Skeletal muscle satellite cell (primary cell): ENCODE results near the gene DOLPP1.

Source experiments
- H3K27me3 ChIP-seq: 2 replicates; pipeline ENCODE4 v1.7.0; 2013; ENCODE audit warnings: low read length; ENCODE audit not compliant: control insufficient read depth, insufficient read depth
- H3K36me3 ChIP-seq: 2 replicates; pipeline ENCODE4 v1.7.0; 2013; ENCODE audit warnings: mild to moderate bottlenecking, control low read depth, low read length; ENCODE audit not compliant: insufficient read depth
- H3K4me1 ChIP-seq: 2 replicates; pipeline ENCODE4 v1.7.0; 2013; ENCODE audit warnings: low read length; ENCODE audit not compliant: control insufficient read depth, insufficient read depth
- H3K4me2 ChIP-seq: 2 replicates; pipeline ENCODE4 v1.7.0; 2013; ENCODE audit warnings: mild to moderate bottlenecking, low read length
- H3K4me3 ChIP-seq: 2 replicates; pipeline ENCODE4 v1.7.0; 2013; ENCODE audit warnings: low read length
- H3K9ac ChIP-seq: 2 replicates; pipeline ENCODE4 v1.7.0; 2013; ENCODE audit warnings: mild to moderate bottlenecking, low read depth, low read length, moderate library complexity
- H3K9me3 ChIP-seq: replicated peaks from 2 replicates; pipeline ENCODE4 v1.7.0; 2013; ENCODE audit warnings: mild to moderate bottlenecking, control low read depth, low read length

The DOLPP1 gene

GRCh38 chr9:129137292-129138143 is 56.6 kb downstream of the DOLPP1 start:
- H3K9ac ChIP-seq: peak overlapping the region; percentile 79
- H3K36me3 ChIP-seq: peaks cover 25% of the 10 kb centered on the region
- H3K9me3 ChIP-seq: no peaks in the 10 kb centered on the region
- H3K4me3 ChIP-seq: no peak overlapping the region
- H3K4me1 ChIP-seq: peaks cover 41% of the 10 kb centered on the region
- no peaks in the 10 kb centered on the region for H3K27me3 ChIP-seq
- H3K4me2 ChIP-seq: no peak overlapping the region

GRCh38 chr9:129138144-129138462 is 57.2 kb downstream of the DOLPP1 start:
- Histone ChIP-seq H3K4me3 (no peak overlapping the region), H3K4me1 (peaks cover 47% of the 10 kb centered on the region), H3K4me2 (peak overlapping the region; percentile 32), H3K9me3 (no peaks in the 10 kb centered on the region), H3K9ac (peak overlapping the region; percentile 79), H3K27me3 (no peaks in the 10 kb centered on the region), H3K36me3 (peaks cover 29% of the 10 kb centered on the region)

GRCh38 chr9:129138476-129139232 is 57.7 kb downstream of the DOLPP1 start:
- Histone ChIP-seq H3K4me3 (no peak overlapping the region), H3K36me3 (peaks cover 31% of the 10 kb centered on the region), H3K9ac (peak overlapping the region; percentile 79), H3K9me3 (no peaks in the 10 kb centered on the region), H3K27me3 (no peaks in the 10 kb centered on the region), H3K4me1 (peaks cover 53% of the 10 kb centered on the region), H3K4me2 (peak overlapping the region; percentile 32)

- Histone ChIP-seq H3K9ac (peak overlapping the region; percentile 79), H3K4me1 (peaks cover 58% of the 10 kb centered on the region), H3K36me3 (peaks cover 31% of the 10 kb centered on the region), H3K4me2 (peak overlapping the region; percentile 85), H3K9me3 (no peaks in the 10 kb centered on the region), H3K4me3 (peak overlapping the region; percentile 59), H3K27me3 (no peaks in the 10 kb centered on the region)
These were observed 58.5 kb downstream of the DOLPP1 start for GRCh38 chr9:129139233-129139992.

GRCh38 chr9:129139993-129140396 is 59.1 kb downstream of the DOLPP1 start:
- H3K4me1 ChIP-seq: peaks cover 60% of the 10 kb centered on the region
- peak overlapping the region; percentile 100 for H3K9ac ChIP-seq
- no peaks in the 10 kb centered on the region for H3K27me3 ChIP-seq
- peak overlapping the region; percentile 65 for H3K4me3 ChIP-seq
- H3K36me3 ChIP-seq: peaks cover 31% of the 10 kb centered on the region
- no peaks in the 10 kb centered on the region for H3K9me3 ChIP-seq
- H3K4me2 ChIP-seq: peak overlapping the region; percentile 89
